Measurements from ENCODE around the gene SMIM38.

Gene SMIM38

DNA sequence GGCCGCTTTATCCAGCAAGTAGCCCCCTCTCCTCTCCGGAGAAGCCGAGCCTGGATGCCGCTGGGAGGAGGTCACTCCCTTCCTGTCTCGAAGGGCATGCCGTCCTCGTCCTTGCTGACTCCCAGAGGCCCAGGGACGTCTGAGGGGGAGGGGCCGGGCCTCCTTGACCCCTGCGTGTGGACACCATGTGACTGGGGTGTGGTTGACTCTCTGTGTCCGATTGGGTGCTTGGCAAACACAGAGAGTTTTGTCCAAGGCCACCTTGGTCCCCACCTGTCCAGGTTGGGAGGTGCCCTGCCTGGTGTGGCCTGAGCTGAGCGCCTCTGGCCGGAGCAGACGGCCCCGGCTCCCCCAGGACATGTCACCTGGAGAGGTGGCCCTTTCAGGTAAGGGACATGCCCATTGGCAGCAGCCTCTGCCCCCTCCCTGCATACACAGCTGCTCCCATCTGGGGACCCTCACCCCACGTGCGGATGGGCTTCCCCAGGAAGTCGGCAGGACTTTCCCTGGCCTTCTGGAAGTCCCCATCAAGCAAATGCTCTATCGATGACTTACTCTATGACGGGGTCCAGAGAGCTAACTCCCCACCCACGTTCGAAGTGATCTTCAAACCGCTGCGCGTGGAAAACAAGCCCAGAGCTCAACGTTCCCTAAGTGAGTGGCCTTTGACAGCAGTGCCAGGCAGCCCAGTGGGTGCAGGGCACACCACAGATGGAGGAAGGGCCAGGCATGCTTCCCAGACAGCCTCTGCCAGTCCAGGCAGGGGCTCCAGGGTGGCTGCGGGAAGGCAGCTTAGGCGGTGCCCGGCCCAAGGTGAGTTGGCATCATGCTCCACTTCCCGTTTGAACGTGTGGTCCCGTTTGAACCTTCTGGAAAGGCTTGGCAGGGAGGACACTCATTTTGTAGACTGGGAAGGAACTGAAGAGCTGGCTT lies at the start of gene SMIM38:
Gene SMIM38 (plus strand): TSS at position 634 of the 933 bp plus-strand sequence. CDS start 1,912 bp downstream, outside the sequence.
- intact Hi-C loops (cut with DNase I), result no loop called here
- DNase-seq, result peak in 28 of 42 donors; percentile 11 to 76 (median 44)

DNA sequence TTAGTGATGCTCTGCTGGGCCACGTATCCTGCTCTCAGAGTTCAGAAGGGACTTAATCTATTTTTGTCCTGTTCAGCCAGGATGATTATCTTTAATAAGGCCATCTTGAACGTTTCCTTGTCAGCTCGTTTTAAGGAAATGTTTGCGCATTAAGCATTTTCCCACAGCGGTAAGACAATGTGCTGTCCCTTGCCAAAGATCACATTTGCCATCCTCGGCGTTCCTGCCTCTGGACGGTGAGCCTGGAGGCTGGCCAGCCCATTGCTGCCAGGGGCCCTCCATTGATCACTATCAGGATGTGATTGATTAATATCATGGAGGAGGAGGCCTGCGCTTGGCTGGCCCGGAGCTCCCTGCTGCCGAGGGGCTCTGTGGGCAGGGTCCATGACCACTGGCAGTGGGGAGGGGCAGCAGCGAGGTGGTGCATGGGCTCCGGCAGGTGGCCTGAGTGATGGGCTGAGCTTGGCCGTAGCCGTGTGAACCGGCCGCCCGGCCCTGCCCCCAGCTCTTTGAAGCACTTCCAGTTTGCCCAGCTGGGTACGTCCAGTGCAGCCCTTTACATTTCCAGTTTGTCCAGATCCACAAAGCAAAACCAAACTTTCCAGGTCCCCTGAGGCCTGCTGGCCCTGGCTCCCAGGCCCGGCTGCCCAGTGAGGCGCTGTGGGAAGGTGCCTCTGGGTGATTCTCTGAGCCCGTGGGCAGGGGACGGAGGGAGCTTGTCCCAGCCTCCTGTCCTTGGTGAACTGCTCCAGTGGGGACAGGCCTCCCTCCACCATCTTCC lies 49.5 kb upstream of the SMIM38 start:
- no peak for DNase-seq
- intact Hi-C loops (cut with DNase I), result no loop called here

DNA sequence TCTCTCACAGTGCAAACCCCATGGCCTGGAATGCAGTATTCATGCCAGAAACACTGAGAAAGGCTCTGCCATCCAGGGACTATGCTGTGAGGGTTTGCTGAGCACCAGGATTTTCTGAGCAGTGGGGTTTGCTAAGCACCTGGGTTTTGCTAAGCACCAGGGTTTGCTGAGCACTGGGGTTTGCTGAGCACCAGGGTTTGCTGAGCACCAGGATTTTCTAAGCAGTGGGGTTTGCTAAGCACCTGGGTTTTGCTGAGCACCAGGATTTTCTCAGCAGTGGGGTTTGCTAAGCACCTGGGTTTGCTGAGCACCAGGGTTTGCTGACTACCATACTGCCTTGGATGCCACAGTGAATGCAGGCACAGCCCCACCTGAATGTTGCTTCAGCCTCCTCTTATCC lies 48.3 kb upstream of the SMIM38 start:
- intact Hi-C loops (cut with DNase I), result no loop called here
- DNase-seq, result no peak

DNA sequence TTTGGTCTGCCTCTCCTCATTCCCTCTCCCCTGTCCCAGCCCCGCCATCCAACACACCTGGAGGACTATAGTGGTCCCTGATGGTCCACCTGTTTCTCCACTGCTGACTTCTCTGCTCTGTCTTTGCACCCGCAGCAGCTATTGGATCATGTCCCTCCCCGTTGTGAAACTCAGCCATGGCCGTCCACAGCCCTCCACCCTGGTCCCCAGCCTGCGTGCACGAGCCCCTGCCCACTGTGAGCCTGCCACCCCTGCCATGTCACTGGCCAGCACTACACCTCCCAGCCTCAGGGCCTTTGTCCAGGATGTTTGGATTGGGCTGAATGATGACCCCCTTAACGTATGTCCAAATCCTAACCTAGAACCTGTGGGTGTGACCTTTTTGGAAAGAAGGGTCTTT lies 47.7 kb upstream of the SMIM38 start:
- intact Hi-C loops (cut with DNase I), result no loop called here
- no peak for DNase-seq

DNA sequence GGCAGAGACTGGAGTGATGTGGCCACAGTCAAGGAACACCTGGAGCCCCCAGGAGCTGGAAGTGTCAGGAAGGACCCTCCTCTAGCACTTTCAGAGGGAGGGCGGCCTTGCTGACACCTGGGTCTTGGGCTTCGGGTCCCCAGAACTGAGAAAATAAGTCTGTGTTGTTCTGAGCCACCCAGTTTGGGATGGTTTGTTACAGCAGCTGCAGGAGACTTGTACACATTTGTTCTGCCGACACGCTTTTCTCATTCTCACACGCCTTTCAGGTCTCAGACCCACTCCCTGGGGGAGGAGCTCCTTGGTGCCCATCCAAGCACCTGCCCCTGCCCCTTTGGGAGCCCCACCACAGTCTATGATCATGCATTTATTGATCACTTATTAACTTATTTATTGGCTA lies 47.2 kb upstream of the SMIM38 start:
- intact Hi-C loops (cut with DNase I), result no loop called here
- no peak for DNase-seq

DNA sequence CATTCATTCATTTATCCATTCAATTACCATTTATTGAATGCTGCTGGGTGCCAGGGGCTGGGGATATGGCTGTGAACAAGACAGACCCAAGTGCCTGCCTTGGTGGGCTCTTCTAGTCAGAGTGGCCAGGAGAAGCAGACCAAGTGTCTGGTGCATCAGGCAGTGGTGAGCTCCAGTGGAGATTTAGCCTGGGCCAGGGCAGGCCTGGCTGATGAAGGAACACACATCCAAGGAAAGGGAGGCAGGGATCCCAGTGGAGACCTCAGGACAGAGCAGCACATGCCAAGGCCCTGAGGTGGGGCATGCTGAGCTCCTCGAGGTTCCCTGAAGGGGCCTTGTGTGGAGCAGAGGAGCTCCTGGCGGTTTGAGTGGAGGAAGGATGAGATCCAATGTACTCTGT lies 46.6 kb upstream of the SMIM38 start:
- intact Hi-C loops (cut with DNase I), result no loop called here
- no peak for DNase-seq

DNA sequence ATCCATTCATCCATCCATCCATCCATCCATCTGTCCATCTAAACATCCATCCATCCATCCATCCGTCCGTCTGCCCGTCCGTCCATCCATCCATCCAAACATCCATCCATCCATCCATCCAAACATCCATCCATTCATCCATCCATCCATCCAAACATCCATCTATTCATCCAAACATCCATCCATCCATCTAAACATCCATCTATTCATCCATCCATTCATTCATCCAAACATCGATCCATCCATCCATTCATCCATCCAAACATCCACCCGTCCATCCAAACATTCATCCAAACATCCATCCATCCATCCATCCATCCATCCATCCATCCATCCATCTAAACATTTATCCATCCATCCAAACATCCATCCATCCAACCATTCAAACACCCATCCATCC lies 45.3 kb upstream of the SMIM38 start:
- intact Hi-C loops (cut with DNase I), result no loop called here
- no peak for DNase-seq

DNA sequence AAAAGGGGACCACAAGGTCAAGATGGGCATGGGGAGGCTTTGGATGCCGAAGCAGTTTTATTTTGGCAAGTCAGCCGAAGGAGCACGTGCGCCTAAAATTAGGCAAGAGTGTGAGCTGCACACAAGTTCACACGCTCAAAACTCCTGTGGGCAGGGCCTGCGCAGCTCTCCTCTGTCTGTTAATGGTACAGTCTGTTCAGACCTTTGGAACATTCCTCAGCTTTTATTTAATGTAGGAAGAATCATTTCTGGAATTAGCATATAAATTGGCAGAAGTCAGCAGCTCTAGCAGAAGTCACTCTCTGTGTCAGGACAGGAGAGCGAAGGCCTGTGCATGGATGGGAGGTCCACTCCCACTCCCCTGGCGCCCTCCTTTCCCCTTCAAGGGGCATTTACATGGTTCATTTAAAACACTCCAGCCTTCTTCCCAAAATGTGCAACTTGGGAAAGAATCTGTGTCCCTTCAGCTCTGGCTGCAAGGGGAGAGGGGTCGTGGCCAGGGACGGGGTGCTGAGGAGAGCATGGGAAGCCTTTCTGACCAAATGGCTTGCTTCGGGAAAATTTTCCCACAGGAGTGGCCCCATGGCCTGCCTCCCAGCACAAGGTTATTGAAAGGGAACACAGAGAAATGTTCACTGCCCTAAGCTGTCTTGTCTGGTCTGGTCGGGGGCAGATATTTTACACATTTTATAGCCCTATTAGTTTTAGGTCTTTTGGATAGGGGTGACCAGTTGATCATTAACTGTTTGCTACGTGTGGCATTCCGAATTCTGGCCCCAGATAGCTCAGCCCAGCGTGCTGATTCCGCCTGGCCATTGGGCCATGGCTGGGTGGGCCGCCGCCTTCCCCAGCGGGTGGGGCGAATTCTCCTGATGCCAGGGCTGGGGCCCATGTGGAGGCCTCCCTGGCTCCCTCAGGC lies 43.9 kb upstream of the SMIM38 start:
- peak in 30 of 42 donors; percentile 27 to 75 (median 56) for DNase-seq
- intact Hi-C loops (cut with DNase I), result no loop called here

DNA sequence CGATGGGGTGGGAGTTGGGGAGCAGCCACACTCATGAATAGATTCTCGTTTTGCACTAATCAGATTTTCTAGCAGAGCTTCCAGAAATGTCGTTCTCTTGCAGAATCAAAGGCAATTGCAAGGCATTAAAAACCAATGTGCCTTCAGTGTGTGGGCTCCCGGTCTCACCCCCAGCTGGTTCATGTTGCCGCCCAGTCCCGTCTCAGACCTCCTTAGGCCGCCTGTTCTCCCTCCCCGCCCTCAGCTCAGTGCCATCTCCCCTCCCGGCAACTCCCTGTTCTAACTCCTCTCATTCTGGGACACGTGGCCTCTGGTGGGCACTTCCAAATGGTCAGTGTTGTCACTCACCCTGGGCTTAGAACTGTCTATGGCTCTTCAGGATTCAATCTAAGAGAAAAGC lies 42.5 kb upstream of the SMIM38 start:
- no peak for DNase-seq
- intact Hi-C loops (cut with DNase I), result no loop called here

DNA sequence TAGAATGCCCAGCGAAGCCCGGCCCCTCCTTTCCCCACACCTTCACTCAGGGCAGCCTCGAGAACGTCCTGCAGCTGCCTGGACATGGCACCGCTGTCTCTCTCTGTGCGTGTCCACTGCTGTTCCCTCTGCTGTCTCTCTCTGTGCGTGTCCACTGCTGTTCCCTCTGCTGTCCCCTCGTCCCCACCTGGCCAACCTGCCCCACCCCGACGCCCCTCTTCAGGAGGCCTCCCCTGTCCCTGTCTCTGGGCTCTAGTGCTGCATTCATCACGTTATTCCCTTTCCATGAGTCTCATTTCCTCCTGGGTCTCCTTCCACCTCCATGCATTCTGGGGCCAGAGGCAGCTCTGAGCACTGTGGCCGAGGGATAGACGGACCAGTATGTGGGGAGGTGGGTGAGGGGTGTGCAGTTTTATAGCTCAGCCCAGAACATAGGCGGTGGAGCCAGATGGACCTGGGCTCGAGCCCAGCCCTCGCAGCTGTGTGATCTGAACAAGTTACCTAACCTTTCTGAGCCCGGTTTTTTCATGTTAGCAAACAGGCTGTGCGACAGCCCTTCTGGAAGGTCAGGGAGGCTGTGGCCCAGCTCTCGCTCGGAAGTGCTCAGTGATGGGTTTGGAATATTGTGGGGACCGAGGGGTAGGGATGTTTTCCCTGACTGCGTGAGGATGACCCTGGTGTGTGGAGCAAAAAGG lies 41.9 kb upstream of the SMIM38 start:
- no peak for DNase-seq
- intact Hi-C loops (cut with DNase I), result no loop called here

DNA sequence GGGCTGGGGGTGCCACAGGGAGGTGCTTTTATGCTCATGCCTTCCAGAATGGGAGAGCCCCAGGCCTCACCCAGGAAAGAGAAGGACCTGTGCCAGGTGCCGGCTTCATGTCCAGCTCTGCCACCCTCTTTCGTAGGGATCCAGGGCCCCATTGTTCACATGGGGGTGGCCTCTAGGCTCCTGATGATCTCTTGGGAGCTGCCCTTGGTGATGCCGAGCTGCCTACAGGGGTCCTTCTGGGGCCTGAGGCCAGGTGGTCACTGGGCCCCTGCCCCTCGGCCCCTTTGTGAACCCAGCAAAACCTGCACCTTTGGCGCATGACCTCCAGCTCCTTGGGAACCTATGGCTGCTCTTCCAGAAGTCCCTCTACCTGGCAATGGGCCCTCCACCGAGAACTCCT lies 41.4 kb upstream of the SMIM38 start:
- DNase-seq, result no peak
- intact Hi-C loops (cut with DNase I), result no loop called here

DNA sequence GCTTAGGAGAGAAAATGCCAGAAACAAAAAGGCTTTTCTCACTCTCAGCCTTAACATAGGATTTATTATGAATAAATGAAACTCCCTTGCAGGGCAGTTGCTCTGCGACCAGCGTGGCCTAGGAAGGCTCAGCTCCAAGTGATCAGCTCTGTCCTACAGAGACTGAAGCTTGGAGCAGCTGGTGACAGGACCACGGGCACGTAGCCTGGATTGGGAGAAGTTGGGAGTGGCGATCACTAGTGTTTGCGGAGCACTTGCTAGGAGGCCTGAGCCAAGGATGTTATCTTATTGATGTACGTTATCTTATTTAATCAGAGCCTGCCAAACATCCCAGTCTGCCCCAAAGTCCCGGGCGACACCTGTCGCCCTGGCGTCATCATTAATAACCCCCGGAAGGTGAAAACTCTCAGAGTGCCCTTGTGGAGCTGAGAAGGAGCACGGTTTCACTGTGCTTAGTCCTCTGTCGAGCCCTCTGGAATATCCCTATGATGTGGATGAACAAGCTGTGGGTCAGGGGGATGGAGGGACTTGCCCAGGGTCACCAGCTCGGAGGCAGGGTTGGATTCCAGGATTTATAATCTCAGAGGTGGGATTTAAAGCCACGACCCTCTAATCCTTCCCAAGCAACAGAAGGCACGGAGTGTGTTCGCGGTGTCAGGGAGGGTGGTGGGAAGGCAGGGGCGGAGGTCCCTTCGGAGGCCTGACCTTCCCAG lies 40.8 kb upstream of the SMIM38 start:
- intact Hi-C loops (cut with DNase I), result no loop called here

DNA sequence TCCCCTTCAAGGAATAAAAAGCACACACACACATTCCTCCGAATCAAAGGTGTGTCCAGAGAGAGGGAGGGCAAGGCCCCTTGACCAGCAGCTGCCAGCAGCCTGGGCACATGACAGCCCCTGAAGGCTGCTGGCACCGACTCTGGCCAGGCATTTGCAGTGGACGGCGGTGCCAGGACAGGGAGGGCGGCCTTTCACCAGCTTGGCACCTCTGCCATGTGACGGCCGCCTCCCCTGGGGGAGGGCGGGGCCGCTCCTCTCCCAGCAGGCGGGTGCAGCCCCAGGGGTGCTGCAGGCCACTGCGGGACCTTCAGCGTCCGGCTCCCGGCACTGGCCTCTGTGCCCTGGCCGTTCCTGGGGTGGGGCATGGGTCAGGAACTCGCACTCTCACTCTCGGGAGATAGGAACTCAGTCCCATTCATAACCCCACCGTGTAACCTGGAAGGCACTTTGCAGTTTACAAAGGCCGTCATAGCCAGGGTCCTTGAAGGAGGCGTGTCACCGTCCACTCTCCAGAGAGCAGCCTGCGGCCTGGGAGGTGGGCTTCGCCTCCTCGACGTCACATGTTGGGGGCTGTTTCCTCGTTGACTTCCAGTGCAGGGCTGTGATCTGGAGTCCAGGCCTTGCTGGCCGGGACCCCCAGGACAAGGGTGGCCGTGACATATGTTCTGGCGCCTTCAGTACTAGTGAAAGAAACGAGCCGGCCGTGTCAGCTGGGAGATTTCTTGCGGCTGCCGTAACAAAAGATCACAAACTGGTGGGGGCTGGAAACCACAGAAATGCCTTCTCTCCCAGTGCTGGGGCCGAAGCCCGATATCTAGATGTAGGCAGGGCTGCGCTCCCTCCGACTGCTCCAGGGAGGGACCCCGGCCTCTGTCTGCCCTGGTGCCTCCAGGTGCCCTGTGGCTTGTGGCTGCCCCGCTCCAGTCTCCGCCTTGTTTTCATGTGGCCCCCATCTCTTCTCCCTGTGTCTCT lies 39.9 kb upstream of the SMIM38 start:
- no peak for DNase-seq

More for the DNA sequence above, 40.8 kb upstream of the SMIM38 start:
- DNase-seq, result no peak

DNA sequence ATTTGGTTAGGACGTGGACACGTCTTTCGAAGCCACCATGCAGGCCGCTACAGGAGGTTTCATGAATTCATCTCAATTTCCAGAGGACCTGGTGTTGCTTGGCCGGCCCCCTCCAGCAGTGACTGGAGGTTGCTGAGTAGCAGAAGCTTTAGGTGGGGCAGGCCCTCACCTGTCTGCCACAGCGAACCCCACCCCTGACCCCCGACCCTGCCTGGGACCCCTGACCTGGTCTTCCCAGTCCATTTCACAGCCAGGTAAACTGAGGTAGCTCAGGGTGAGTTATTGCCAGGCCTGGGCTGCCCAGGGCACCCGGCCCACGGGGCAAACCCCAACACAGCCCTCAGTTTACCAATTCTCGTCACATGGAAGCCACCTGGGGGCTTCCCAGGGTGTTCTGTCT lies 39.1 kb upstream of the SMIM38 start:
- intact Hi-C loops (cut with DNase I), result no loop called here
- DNase-seq, result no peak

More for the DNA sequence above, 39.9 kb upstream of the SMIM38 start:
- intact Hi-C loops (cut with DNase I), result no loop called here

DNA sequence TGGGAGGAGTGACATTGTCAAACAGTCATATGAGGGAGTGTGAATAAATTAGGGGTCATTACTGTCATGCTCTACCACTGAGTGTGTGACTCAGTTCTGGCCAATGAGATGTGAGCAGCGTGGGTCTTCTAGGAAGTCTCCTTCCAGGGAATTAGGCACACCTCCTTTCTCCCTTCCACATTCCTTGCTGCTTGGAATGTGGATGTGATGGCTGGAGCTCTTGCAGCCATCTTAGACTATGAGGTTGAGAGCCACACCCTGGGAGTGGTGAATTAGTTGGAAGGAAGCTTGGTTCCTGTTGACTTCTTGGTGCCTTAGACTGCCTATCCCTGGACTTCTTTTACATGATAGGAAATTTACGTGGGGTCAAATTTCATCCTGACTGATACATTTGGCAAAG lies 36.5 kb upstream of the SMIM38 start:
- no peak for DNase-seq
- intact Hi-C loops (cut with DNase I), result no loop called here

DNA sequence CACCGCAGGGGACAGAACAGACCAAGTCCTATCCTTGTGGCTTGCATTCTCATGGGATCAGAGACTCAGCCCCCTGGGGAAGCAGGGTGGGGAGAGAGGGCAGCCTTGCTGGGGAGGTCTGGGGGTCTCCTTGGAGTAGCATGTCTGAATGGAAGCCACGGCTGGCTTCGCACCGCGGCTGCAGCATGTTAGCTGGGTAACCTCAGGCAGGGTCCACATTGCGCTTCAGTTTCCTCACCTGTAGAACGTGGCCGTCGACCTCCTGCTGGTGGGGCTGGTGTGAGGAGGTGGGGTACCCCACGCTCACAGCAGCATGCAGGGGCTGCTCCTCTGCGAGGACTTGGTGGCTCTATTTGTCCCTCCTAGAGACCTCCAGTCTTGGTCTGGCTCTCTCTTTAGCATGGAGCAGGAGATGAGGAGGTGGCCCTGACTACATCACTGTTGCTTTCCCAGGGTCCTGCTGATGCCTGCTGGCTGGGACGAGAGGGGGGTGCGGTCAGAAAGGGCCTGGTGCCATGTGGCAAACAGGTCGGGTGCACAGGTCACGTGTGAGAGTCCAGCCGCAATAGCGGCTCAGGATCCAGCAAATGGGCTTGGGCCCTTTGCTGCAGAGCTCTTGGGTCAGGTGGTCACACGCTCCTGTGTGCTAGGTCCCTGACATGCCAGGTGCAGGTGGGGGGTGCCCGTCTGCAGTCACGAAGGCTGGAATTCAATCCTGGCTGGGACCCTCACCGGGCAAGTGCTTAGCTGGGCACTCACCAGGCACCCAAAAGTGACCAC lies 35.4 kb upstream of the SMIM38 start:
- DNase-seq, result peak in 1 of 42 donors; percentile 31
- intact Hi-C loops (cut with DNase I), result no loop called here
